Activated T-cell treated with anti-CD3 and anti-CD28 coated beads, Interleukin-2, amount 50 U/mL, for 1 hour (primary cell): ENCODE measurements around the gene GPRIN1.
A peak's percentile ranks its signal among the peaks of the same experiment; 100 is the strongest.
"Not testable (repeated sequence)": the region's sequence is repeated elsewhere in the genome, so short reads cannot be mapped to it uniquely, and the experiment has no call there.

Experiments
- DNase-seq: peaks from one replicate; pipeline ENCODE4 v3.0.0-alpha.2; 2020

Gene GPRIN1

DNA sequence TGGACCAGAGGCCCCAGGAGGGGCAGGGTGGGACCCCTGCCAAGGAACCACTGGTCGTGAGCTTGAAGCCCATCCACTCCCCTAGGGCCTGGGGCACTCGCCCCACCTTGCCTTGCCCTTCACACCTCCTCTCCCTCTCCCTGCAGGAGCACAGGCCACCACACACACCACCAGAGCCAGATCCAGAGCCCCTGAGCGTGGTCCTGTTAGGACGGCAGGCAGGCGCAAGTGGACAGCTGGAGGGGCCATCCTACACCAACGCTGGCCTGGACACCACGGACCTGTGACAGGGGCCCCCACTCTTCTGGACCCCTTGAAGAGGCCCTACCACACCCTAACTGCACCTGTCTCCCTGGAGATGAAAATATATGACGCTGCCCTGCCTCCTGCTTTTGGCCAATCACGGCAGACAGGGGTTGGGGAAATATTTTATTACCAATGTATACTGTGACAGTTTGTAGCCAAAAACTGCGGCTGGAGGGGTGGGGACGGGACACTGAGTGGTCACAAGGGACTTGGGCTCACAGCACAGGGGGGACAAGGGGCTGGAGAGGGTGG is 14.5 kb downstream of the GPRIN1 start:
- DNase-seq: no peak

GRCh38 chr5:176594554-176594953 is 15.4 kb downstream of the GPRIN1 start:
- no peak for DNase-seq

GRCh38 chr5:176593273-176593869 is 16.6 kb downstream of the GPRIN1 start:
- no peak for DNase-seq

- DNase-seq: no peak
Measured at GRCh38 chr5:176592573-176592972, 17.4 kb downstream of the GPRIN1 start.

- not testable (repeated sequence) for DNase-seq
Measured at GRCh38 chr5:176591667-176592066, 18.3 kb downstream of the GPRIN1 start.

DNA sequence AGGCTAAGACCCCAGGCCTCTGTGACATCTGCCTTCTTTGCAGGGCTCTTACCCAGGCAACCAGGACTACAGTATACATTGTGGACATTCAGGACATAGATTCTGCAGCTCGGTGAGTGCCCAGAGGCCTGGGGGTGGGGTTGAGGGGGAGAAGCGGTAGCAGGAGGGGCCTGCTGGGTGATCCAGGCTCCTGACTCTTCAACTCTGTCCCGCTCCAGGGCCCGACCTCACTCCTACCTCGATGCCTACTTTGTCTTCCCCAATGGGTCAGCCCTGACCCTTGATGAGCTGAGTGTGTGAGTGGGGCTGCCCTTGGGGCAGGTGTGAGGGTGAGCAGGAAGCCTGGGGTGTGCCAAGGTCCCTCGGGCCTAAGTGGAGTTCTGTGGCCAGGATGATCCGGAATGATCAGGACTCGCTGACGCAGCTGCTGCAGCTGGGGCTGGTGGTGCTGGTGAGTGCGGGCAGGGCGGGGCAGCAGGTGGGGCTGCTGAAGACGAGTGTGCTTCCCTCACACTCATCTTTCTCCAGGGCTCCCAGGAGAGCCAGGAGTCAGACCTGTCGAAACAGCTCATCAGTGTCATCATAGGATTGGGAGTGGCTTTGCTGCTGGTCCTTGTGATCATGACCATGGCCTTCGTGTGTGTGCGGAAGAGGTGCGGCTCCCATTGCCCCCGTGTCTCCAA is 19.8 kb downstream of the GPRIN1 start:
- DNase-seq: no peak

DNA sequence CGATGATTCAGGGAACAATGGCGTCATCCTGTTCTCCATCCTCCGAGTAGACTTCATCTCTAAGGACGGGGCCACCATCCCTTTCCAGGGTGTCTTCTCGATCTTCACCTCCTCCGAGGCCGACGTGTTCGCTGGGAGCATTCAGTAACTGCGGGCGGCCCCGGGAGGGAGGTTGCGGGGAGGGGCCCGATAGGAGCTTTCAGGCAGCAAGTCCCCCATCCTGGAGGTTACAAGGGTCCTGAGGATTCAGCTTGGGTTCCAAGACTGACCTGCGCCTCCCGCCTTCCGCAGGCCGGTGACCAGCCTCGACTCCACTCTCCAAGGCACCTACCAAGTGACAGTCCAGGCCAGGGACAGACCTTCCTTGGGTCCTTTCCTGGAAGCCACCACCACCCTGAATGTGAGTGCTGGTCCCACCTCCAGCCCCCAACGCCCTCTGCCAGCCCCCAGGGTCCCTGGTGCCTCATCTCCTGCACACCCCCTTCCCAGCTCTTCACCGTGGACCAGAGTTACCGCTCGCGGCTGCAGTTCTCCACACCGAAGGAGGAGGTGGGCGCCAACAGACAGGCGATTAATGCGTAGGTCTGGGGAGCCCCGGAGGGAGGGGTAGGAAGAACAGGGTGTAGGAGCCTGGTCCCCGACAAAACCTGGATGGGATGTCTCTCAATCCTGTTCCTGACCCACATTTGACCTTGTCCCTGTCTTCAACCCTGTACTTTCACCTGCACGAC is 20.8 kb downstream of the GPRIN1 start:
- DNase-seq: no peak

GRCh38 chr5:176588297-176588696 is 21.7 kb downstream of the GPRIN1 start:
- no peak for DNase-seq

DNA sequence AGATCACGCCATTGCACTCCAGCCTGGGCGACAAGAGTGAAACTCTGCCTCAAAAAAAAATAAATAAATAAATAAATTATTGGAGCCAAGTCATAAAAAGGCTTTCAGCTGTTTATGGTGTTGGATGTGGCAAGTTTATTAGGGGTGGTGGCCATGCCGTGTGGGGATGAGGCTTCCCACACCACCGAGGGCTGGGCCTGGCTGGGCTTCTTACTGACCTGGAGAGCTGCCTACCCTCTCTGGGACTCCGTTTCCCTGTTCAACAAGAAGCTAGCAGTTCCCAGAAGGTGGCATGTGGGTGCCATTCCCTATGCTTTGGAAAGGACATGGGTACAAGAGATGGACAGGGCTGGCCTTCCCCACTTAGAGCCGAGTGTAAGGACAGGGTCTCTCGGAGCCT is 22.6 kb downstream of the GPRIN1 start:
- no peak for DNase-seq

DNA sequence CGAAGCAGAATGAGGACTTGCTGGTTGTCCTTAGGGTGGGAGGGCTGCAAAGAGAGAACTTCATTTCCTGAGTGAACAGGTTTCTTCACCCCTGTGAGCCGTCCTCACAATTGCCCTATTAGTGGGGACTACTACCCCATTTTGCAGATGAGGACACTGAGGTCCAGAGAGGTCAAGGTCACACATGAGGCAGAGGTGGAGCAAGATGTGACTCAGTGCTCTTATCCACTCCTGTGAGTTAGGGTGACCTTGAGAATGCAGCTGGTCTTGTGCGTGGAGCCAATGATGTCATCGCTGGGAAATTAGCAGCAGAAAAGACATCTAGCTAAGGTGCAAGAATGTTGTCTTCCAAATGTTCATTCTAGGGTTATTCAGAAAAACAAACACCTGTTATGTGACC is 26.9 kb downstream of the GPRIN1 start:
- DNase-seq: no peak

DNA sequence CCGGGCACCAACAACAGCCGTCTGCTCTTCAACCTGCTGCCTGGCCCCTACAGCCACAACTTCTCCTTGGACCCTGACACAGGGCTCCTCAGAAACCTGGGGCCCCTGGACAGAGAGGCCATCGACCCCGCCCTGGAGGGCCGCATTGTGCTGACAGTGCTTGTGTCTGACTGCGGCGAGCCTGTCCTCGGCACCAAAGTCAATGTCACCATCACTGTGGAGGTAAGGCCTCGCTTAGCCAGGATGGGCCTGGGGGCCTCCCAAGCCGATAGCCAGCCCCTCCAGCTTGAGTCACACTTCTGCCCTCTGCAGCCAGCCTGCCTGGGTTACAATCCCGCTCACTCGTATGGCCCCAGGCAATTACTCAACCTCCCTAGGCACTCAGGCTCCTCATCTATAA is 28.6 kb downstream of the GPRIN1 start:
- DNase-seq: no peak

- no peak for DNase-seq
Measured at GRCh38 chr5:176579323-176579722, 30.6 kb downstream of the GPRIN1 start.

- DNase-seq: peak; percentile 48
Measured at GRCh38 chr5:176578391-176578808, 31.6 kb downstream of the GPRIN1 start.

GRCh38 chr5:176577312-176578176 is 32.4 kb downstream of the GPRIN1 start:
- no peak for DNase-seq

DNA sequence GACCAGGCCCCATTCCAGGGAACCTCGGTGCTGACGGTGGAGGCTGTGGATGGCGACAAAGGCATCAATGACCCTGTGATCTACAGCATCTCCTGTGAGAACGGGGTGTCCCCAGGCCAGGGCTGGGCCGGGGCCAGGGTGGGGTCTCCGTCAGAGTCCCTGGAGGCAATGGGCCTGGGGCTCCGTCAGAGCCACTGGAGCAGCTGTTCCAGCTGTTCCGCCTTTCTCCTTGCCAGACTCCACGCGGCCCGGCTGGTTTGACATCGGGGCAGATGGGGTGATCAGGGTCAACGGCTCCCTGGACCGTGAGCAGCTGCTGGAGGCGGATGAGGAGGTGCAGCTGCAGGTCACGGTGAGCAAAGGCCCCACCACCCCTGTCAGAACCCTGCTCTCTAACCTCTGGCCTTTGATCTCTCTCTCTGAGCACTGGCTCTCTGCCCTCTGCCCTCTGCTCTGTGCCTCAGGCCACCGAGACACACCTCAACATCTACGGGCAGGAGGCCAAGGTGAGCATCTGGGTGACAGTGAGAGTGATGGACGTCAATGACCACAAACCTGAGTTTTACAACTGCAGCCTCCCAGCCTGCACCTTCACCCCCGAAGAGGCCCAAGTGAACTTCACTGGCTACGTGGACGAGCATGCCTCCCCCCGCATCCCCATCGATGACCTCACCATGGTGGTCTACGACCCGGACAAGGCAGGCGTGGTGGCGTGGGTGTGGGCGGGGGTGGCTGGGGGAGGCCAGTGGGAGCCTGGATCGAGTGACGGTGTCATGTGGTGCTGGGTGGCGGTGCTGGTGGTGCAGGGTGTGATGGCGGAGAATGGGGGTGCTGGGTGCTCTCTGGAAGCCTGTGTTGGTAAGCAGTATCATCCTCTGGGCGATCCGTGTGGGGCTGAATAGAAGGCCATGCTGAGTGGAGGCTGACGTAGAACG is 34.2 kb downstream of the GPRIN1 start:
- DNase-seq: no peak

DNA sequence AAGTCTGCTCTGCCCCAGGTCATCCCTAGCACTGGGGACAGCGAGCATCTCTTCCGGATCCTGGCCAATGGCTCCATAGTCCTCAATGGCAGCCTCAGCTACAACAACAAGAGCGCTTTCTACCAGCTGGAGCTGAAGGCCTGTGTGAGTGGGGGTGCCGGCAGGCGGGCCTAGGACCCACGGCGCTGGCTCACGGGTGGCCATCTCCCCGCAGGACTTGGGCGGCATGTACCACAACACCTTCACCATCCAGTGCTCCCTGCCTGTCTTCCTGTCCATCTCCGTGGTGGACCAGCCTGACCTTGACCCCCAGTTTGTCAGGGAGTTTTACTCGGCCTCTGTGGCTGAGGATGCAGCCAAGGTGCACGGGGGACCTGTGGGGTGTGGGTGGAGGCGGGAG is 34.9 kb downstream of the GPRIN1 start:
- no peak for DNase-seq

DNA sequence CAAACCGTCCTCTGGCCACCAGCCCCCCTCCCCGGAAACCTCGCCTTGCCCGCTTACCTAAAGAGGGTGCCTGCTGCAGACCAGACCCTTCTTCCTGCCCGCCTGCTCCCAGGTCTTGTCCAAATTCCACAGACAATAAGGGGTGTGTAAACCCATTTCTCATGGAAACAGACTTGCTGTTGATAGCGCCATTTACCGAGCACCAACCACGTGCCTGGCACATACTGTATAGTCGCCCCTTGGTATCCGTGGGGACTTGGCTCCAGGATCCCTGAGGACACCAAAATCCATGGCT is 35.7 kb downstream of the GPRIN1 start:
- no peak for DNase-seq

GRCh38 chr5:176573564-176574296 is 36.2 kb downstream of the GPRIN1 start:
- DNase-seq: peak; percentile 81

GRCh38 chr5:176570044-176570443 is 39.9 kb downstream of the GPRIN1 start:
- DNase-seq: no peak

DNA sequence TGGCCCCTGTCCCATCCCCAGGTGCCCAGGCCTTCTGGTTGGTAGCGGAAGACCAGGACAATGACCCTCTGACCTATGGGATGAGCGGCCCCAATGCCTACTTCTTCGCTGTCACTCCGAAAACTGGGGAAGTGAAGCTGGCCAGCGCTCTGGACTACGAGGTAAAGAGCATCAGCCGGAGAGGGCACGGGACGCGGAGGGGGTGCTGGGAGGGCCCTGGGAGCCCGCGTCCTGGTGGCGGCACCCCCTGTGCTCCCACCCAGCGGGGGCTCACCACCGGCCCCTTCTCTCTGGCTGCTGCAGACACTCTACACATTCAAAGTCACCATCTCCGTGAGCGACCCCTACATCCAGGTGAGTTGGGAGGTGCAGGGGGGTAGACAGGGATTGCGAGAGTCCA is 41.3 kb downstream of the GPRIN1 start:
- no peak for DNase-seq

GRCh38 chr5:176565760-176566288 is 44.1 kb downstream of the GPRIN1 start:
- DNase-seq: no peak
